Mucosa of stomach (tissue), 1 donor: ENCODE measurements around the gene TTLL6.
"Not testable (repeated sequence)": the region's sequence is repeated elsewhere in the genome, so short reads cannot be mapped to it uniquely, and the experiment has no call there.

ENCODE experiments used
- H3K27me3 ChIP-seq: one replicate; pipeline ENCODE4 v1.7.0; 2013; ENCODE audit warnings: mild to moderate bottlenecking, low read length; ENCODE audit not compliant: control insufficient read depth, insufficient read depth
- H3K36me3 ChIP-seq: one replicate; pipeline ENCODE4 v1.7.0; 2013; ENCODE audit warnings: low read length; ENCODE audit not compliant: control insufficient read depth, insufficient read depth
- H3K4me1 ChIP-seq: one replicate; pipeline ENCODE4 v1.7.0; 2013; ENCODE audit warnings: mild to moderate bottlenecking, low read length; ENCODE audit not compliant: control insufficient read depth, insufficient read depth
- H3K4me3 ChIP-seq: one replicate; pipeline ENCODE4 v1.7.0; 2013; ENCODE audit warnings: low read length
- H3K9ac ChIP-seq: one replicate; pipeline ENCODE4 v1.7.0; 2013; ENCODE audit warnings: mild to moderate bottlenecking, low read length, moderate library complexity
- H3K9me3 ChIP-seq: one replicate; pipeline ENCODE4 v1.7.0; 2013; ENCODE audit warnings: mild to moderate bottlenecking, low read length, moderate library complexity; ENCODE audit not compliant: control insufficient read depth
- donor health status: Pancreatic carcinoma.

TTLL6 gene

DNA sequence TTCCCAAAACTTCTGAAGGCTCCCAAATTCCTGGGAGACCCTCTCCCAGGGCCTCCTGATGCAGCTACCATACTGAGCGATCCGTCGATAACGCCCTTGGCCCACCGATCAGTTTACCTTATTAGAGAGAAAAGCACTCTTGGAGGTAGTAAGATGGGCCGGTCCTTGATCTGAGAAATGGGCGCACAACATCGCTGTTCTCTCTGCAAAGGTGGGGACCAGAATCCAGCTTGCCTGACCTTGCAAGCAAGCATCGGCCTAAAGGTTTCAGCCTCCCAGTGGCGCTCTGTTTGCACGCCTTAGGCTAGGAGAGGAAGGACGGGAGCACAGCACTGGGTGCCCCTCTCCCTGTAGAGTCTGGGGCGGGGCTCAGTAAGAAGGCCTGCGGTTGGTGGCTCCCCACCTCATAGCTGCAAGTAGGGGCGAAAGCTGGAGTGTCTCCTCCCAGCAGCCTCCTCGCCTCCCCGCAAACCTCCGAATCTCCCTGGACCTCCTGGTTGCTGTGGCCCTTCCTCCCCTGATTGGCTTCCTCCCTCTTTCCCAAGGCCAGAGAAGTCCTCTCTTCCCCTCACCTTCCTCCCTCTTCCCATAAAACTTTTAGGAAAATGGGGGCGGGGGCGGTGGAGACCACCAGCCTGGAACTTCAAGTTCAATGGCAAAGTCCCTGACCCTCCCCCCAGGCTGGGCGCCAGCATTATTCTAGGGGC, 94.7 kb downstream of the TTLL6 start, which contains the start of gene PRAC1:
Gene PRAC1 (minus strand): TSS at position 318 of the 707 bp plus-strand sequence. CDS start 126 bp downstream, at position 192.
- H3K27me3 ChIP-seq: peaks cover 98% of the 10 kb centered on the region
- peaks cover 30% of the 10 kb centered on the region for H3K4me1 ChIP-seq
- no peak within 1 kb of the TSS for H3K9ac ChIP-seq
- no peaks in the 10 kb centered on the region for H3K36me3 ChIP-seq
- no peaks in the 10 kb centered on the region for H3K9me3 ChIP-seq
- no peak within 1 kb of the TSS for H3K4me3 ChIP-seq

GRCh38 chr17:48721009-48721402, 96.0 kb downstream of the TTLL6 start:
- peaks cover 97% of the 10 kb centered on the region for H3K27me3 ChIP-seq
- no peak overlapping the region for H3K9ac ChIP-seq
- no peaks in the 10 kb centered on the region for H3K9me3 ChIP-seq
- H3K36me3 ChIP-seq: no peaks in the 10 kb centered on the region
- no peak overlapping the region for H3K4me3 ChIP-seq
- H3K4me1 ChIP-seq: peaks cover 30% of the 10 kb centered on the region

DNA sequence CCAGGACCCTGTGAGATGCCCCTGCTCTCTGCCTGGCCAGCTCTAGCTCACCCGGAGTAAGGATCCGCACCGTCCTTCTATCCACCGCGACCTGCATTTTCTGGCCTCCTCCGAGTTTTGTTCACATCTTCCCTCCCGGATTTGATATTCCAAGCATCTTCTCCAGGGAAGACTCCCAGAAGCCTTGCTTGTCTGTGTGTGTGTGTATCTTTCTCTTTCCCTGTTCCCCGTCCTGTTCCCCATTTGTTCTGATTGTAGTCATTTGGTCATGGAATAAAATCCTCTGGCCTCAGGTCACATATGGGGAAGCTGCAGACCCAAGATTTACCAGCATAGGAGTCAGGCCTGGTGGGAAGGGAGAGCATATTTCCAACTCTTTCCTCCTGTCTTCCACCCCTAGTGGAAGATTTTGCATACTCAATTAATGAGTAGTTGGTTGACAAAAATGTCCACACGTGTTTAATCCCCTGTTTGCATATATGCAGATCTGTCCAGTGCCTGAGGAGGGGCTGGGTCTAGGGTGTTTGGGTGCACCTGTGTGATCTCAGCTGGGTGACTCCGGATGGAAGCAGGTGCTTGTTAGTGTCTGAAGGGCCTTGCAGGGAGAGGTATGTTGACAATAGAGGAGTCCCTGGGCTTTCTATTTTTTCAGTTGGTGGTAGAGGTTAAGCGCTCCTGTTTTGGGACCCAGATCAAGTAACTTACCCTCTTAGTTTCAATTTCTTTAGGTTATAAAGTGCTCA, 96.6 kb downstream of the TTLL6 start:
- Histone ChIP-seq H3K4me3 (no peak overlapping the region), H3K27me3 (peaks cover 95% of the 10 kb centered on the region), H3K9me3 (no peaks in the 10 kb centered on the region), H3K4me1 (peaks cover 30% of the 10 kb centered on the region), H3K36me3 (no peaks in the 10 kb centered on the region), H3K9ac (no peak overlapping the region)

GRCh38 chr17:48719642-48720265, 97.3 kb downstream of the TTLL6 start:
- peaks cover 92% of the 10 kb centered on the region for H3K27me3 ChIP-seq
- no peaks in the 10 kb centered on the region for H3K36me3 ChIP-seq
- H3K4me3 ChIP-seq: no peak overlapping the region
- H3K9me3 ChIP-seq: no peaks in the 10 kb centered on the region
- H3K9ac ChIP-seq: no peak overlapping the region
- peaks cover 25% of the 10 kb centered on the region for H3K4me1 ChIP-seq

- H3K4me3 ChIP-seq: no peak overlapping the region
- H3K9ac ChIP-seq: no peak overlapping the region
- H3K36me3 ChIP-seq: no peaks in the 10 kb centered on the region
- H3K4me1 ChIP-seq: peaks cover 17% of the 10 kb centered on the region
- H3K9me3 ChIP-seq: no peaks in the 10 kb centered on the region
- peaks cover 87% of the 10 kb centered on the region for H3K27me3 ChIP-seq
Observed at GRCh38 chr17:48718761-48719641, 98.0 kb downstream of the TTLL6 start.

- Histone ChIP-seq H3K9me3 (no peaks in the 10 kb centered on the region), H3K4me3 (no peak overlapping the region), H3K4me1 (peaks cover 10% of the 10 kb centered on the region), H3K9ac (no peak overlapping the region), H3K36me3 (no peaks in the 10 kb centered on the region), H3K27me3 (peaks cover 83% of the 10 kb centered on the region)
Observed at GRCh38 chr17:48718227-48718760, 98.7 kb downstream of the TTLL6 start.

- H3K36me3 ChIP-seq: no peaks in the 10 kb centered on the region
- no peak overlapping the region for H3K9ac ChIP-seq
- H3K4me1 ChIP-seq: peaks cover 10% of the 10 kb centered on the region
- H3K4me3 ChIP-seq: no peak overlapping the region
- peaks cover 83% of the 10 kb centered on the region for H3K27me3 ChIP-seq
- H3K9me3 ChIP-seq: no peaks in the 10 kb centered on the region
Observed at GRCh38 chr17:48717367-48718226, 99.4 kb downstream of the TTLL6 start.

DNA sequence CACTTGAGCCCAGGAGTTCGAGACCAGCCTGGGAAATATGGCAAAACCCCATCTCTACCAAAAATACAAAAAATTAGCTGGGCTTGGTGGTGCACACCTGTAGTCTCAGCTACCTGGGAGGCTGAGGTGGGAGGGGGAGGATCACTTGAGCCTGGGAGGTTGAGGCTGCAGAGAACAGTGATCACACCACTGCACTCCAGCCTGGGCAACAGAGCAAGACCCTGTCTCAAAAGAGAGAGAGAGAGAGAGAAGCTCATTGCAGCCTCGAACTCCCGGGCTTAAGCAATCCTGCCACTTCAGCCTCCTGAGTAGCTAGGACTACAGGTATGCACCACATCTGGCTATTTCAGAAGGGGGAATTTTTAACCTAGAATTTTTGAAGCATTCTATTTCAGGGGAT, 100.5 kb downstream of the TTLL6 start:
- not testable (repeated sequence) for H3K4me3 ChIP-seq, H3K9ac ChIP-seq, H3K4me1 ChIP-seq, H3K36me3 ChIP-seq, H3K9me3 ChIP-seq
- peaks cover 78% of the 10 kb centered on the region for H3K27me3 ChIP-seq

DNA sequence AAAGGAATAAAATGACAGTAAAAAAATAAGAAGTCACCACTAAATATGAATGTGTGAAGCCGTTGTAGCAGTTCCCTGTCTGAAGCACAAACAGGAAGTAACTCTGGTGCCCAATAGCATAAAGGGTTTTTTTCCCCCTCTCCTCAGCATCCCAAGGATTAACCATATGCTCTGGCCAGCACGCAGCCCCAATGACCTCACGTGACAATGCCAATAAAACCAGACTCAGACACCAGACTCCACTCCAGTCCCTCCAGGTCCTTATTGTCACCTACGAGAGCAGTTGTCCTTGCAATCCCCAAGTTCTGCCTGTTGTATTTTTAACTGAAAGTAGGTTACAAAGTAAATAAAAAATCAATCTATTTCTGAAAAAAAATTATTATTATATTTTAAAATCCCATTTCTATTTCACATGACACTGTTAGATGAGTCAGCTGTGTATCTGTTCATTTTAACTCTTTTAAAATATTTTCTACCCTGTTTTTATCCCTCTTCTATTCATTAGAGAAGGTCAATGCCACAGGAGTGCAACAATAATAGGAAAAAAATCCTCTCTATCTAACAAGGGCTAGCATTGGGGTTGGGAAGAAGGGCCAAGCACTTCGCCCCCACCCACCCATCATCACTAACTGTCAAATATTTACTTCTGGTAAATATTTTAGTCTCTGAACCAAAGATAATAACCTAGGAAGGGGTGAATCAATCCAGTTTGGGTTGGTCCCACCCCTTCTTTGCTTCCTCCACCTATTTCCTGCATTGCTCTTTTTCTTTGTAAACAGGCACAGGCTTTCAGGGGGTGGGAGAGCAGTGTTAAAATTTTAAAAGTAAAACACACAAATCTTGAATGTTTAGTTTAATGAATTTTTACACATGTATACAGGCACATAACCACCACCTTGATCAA, 101.3 kb downstream of the TTLL6 start:
- Histone ChIP-seq H3K9me3 (no peaks in the 10 kb centered on the region), H3K36me3 (no peaks in the 10 kb centered on the region), H3K27me3 (peaks cover 77% of the 10 kb centered on the region), H3K4me3 (no peak overlapping the region), H3K4me1 (peaks cover 10% of the 10 kb centered on the region), H3K9ac (no peak overlapping the region)
